OCI-LY3 (cell line): ENCODE data around the gene XPO1.

ENCODE experiments used
- EZH2phosphoT487 ChIP-seq: fragments of 200-600 bp; shearing (Covaris generic); IDR thresholded peaks from 2 replicates; pipeline ENCODE4 v1.6.1; 2018; ENCODE audit warnings: antibody characterized with exemption, mixed run types, low read depth
- TF ChIP-seq, protein P1 (sequence below): fragments of 200-600, 300-600 bp; sonication (generic); IDR thresholded peaks from 2 replicates; pipeline ENCODE4 v1.5.1; 2014; ENCODE audit warnings: antibody characterized with exemption, low read length, low read depth

DNA sequence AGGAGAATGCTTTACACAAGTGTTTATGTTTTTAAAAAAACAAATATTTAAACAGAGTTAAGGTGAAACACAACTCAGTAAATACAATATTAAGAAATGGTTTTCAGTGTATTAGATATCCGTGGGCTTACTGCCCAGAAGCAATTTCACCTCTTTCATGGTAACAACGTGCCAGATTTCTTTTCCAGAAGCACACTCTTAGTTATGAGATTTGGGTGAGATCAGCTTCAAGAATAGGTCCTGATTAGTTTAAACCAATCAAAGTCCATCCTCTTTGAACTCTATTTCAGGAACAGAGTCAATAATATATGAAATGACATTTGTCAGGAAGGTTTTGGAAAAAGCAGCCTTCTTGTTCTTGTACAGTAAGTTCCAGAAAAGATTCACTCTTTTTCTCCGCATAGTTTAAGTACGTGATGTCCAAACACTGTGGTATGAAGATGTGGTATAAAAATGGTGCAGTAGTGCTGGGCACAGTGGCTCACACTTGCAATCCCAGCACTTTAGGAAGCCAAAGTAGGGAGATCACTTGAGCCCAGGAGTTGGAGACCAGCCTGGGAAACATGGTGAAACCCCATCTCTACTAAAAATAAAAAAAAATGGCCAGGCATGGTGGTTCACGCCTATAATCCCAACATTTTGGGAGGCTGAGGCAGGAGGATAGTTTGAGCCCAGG is 81.9 kb downstream of the XPO1 start:
- TF ChIP-seq, protein P1, sequence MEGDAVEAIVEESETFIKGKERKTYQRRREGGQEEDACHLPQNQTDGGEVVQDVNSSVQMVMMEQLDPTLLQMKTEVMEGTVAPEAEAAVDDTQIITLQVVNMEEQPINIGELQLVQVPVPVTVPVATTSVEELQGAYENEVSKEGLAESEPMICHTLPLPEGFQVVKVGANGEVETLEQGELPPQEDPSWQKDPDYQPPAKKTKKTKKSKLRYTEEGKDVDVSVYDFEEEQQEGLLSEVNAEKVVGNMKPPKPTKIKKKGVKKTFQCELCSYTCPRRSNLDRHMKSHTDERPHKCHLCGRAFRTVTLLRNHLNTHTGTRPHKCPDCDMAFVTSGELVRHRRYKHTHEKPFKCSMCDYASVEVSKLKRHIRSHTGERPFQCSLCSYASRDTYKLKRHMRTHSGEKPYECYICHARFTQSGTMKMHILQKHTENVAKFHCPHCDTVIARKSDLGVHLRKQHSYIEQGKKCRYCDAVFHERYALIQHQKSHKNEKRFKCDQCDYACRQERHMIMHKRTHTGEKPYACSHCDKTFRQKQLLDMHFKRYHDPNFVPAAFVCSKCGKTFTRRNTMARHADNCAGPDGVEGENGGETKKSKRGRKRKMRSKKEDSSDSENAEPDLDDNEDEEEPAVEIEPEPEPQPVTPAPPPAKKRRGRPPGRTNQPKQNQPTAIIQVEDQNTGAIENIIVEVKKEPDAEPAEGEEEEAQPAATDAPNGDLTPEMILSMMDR, result no peak
- TF ChIP-seq EZH2phosphoT487, result no peak
